Measurements from ENCODE around the gene RBFOX2. TPM values are rescaled to one million over a fixed set of nuclear protein-coding genes. Genes with fewer than 3 reads are reported as not detected.

The RBFOX2 gene
- total and polyA plus RNA-seq, 10 of the 15 experiments (the other 5 are each of a cell fraction or from before 2014, with no cell fraction given) = 0.01 to 2.7 (median 0.17) TPM; not detected in 4

DNA sequence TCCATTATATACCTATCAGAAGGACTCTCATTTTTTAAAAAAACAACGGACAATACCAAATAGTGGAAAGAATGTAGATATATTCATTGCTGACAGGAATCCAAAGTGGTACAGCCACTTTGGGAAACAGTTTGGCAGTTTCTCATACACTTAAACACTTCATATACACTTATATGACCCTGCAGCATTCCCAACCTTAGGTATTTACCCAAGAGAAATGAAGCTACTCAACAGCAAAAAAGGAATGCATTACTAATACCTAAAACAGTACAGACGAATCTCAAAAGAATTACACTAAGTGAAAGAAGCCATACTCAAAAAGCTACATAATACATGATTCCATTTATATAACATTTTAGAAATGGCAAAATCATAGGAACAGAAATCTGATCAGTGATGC, 51.5 kb downstream of the RBFOX2 start (continued):
- no peak for TF ChIP-seq CHD2 (IDR thresholded peaks at IDR 0.05; ENCODE audit: borderline replicate concordance, low read depth, low read length)
- no peak for TF ChIP-seq ASH2L (IDR thresholded peaks at IDR 0.05; ENCODE audit: borderline replicate concordance, low read depth)
- no peak for TF ChIP-seq HDAC2 (IDR thresholded peaks at IDR 0.05)

DNA sequence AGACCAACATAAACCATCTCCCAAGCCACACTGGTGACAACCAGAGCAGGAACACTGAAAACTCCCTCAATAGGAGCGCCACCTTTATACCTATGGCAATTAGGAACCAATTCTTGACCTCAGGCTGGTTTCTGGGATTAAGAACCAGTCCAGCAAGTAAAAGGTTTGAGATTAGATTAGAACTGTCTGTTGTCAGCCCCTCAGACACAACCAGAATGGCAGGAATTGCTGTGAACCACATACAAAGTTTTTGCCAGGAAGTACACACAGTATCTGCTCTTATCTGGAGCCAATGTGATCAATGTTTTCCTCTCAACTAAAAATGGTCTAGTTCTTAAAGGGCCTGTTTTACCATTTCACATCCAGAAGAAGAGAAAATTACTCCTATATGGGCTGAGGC, 55.2 kb downstream of the RBFOX2 start:
- no peaks in the 10 kb centered on the region for H3K9me3 ChIP-seq (replicated peaks; ENCODE audit: control insufficient read depth, insufficient read depth, low read length)
- H3K27ac ChIP-seq (ENCODE audit: control insufficient read depth, insufficient read depth) = no peak overlapping the region
- no peak overlapping the region for H3K4me3 ChIP-seq
- POLR2A ChIA-PET = no interaction called here
- H3K9ac ChIP-seq (ENCODE audit: control insufficient read depth, insufficient read depth, low read length) = no peak overlapping the region
- FAIRE-seq (no peak), ATAC-seq (no peak), DNase-seq (ENCODE audit: low read depth, low spot score) (no peak)
- BruUV-seq (replicated peaks) = no TSS peak
- CTCF ChIA-PET = no interaction called here
- no peaks in the 10 kb centered on the region for H3K79me2 ChIP-seq (ENCODE audit: control insufficient read depth, insufficient read depth, low read length)
- no peak overlapping the region for H2AFZ ChIP-seq (ENCODE audit: control insufficient read depth, low read depth, low read length)
- H3K27me3 ChIP-seq (replicated peaks in 1 of 2; ENCODE audit: control insufficient read depth in 2 of 2, insufficient read depth in 2 of 2, low read length in 1 of 2) = no peaks in the 10 kb centered on the region; a peak in 1 of 4 replicates
- SMC1A ChIA-PET (ENCODE audit: uncharacterized antibody, unreplicated experiment) = no interaction called here
- H4K20me1 ChIP-seq (ENCODE audit: control insufficient read depth, insufficient read depth) = no peaks in the 10 kb centered on the region
- H3K36me3 ChIP-seq (ENCODE audit: control insufficient read depth in 2 of 2, insufficient read depth in 2 of 2, low read length in 1 of 2) = no peaks in the 10 kb centered on the region
- WGBS (ENCODE audit: insufficient coverage, insufficient replicate concordance, low lambda C conversion rate, missing lambda C conversion rate) = 0% methylated on average over 1 of the region's 1 CpG
- intact Hi-C loops (cut with micrococcal nuclease; ENCODE audit: unreplicated experiment) = no loop called here
- H3K4me2 ChIP-seq (ENCODE audit: control insufficient read depth, insufficient read depth) = no peak overlapping the region
- in situ Hi-C loops (cut with MboI) = no loop called here
- H3K4me1 ChIP-seq (ENCODE audit: control insufficient read depth, insufficient read depth, low read length) = no peaks in the 10 kb centered on the region
- no peak for TF ChIP-seq JUND (IDR thresholded peaks at IDR 0.05; ENCODE audit: low read depth, low read length)
- TF ChIP-seq, protein P1, sequence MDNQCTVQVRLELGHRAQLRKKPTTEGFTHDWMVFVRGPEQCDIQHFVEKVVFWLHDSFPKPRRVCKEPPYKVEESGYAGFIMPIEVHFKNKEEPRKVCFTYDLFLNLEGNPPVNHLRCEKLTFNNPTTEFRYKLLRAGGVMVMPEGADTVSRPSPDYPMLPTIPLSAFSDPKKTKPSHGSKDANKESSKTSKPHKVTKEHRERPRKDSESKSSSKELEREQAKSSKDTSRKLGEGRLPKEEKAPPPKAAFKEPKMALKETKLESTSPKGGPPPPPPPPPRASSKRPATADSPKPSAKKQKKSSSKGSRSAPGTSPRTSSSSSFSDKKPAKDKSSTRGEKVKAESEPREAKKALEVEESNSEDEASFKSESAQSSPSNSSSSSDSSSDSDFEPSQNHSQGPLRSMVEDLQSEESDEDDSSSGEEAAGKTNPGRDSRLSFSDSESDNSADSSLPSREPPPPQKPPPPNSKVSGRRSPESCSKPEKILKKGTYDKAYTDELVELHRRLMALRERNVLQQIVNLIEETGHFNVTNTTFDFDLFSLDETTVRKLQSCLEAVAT (IDR thresholded peaks at IDR 0.05) = no peak
- no peak for TF ChIP-seq IRF4 (IDR thresholded peaks at IDR 0.05; ENCODE audit: low read depth, low read length)
- no peak for TF ChIP-seq TAF1 (IDR thresholded peaks at IDR 0.05; ENCODE audit: borderline replicate concordance, low read depth, low read length)
- no peak for TF ChIP-seq RFX5 (IDR thresholded peaks at IDR 0.05; ENCODE audit: low read depth, low read length)
- TF ChIP-seq, protein P2, sequence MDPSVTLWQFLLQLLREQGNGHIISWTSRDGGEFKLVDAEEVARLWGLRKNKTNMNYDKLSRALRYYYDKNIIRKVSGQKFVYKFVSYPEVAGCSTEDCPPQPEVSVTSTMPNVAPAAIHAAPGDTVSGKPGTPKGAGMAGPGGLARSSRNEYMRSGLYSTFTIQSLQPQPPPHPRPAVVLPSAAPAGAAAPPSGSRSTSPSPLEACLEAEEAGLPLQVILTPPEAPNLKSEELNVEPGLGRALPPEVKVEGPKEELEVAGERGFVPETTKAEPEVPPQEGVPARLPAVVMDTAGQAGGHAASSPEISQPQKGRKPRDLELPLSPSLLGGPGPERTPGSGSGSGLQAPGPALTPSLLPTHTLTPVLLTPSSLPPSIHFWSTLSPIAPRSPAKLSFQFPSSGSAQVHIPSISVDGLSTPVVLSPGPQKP (IDR thresholded peaks at IDR 0.05; ENCODE audit: low read depth, low read length) = no peak
- TF ChIP-seq POU2F2 (IDR thresholded peaks at IDR 0.05; ENCODE audit: borderline replicate concordance, low read depth, low read length) = no peak
- TF ChIP-seq BHLHE40 (IDR thresholded peaks at IDR 0.05; ENCODE audit: borderline replicate concordance in 1 of 2, low read depth in 2 of 2, low read length in 1 of 2) = no peak
- RAD21 ChIA-PET (ENCODE audit: unreplicated experiment) = no interaction called here

All from GM12878 (cell line).